NCI-H146 treated with DMSO at 0.1 percent for 48 hours (cell line): ENCODE measurements around the gene PRDM13.

Experiments used
- DNase-seq: peaks from one replicate; lab custom pipeline; 2025; ENCODE audit not compliant: unreplicated experiment; lab: John Stamatoyannopoulos, UW

PRDM13 gene

DNA sequence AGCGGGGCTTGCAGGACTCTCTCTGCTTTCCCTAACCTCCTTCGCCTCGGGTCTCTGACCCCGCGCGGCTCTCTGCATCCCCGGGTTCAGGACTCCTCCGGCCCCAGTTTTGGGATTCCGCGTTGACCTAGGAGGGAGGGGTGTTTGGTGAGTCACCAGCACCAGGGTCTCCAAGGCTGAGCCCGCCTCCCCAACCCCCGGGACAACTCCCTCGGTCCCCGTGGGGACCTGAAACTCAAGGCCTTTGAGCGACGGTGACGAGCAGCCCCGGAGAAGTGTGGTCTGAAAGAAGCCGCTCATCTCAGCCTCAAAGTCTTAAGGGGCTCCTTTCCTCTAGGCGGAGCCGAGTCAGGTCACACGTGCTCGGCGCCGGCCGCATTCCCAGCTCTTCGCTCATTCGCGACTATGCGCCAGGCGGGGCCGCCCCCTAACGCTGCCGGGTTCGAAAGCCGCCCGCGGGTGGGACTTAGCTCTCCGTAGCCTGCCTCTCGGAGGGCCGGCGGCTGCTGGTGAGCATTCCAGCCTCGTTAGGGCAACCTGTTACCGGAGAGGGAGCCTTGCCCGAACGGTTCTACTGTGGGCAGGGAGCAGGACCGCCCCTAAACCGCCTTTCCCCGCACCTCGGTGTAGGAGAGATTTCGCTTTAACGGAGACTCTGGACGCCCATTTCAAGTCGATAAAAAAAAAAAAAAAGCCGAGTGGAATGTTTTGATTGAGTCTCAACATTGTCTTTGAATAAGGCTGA is 3.0 kb upstream of the PRDM13 start:
- no peak for DNase-seq

DNA sequence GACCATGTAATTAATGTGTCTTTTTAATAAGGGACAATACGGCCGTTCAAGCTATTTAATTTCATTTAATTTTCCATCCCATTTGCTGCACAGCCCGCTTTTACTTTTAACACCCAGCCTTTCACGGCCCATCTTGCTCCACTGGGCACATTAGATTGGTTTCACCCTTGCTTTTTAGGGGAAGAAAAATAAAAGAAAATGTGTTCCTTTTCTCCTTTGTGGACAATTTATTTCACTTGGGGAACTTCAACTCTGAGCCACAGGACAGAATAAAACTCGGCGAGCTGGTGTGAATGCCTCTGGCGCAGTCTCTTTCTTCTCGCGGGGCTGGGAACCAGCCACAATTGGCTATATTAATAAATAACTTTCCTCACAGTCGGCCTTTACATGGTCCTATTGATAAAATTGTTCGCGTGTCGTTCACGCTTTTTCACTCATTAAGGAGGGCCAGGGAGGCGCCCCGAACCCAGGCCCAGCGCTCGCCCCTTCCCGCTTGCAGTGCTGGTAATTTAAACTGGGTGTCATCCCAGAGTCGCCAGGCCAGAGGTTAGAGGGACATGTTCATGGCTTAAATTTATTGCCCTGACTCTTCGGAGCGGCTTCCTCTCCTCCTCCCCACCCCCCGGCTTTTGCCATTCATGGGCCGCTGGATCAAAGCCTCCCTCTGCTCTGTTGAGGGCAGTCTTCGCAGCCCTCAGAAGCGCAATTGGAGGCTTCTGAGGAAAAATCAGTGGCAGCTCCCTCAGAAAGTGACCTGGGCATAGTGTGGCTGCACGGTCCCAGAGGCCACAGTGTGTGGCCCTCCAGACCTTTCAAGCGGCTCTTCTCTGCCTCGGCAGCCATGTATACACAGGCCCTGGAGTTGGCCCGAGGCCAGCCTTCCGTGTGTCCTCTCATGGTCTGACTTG is 2.2 kb upstream of the PRDM13 start:
- no peak for DNase-seq

DNA sequence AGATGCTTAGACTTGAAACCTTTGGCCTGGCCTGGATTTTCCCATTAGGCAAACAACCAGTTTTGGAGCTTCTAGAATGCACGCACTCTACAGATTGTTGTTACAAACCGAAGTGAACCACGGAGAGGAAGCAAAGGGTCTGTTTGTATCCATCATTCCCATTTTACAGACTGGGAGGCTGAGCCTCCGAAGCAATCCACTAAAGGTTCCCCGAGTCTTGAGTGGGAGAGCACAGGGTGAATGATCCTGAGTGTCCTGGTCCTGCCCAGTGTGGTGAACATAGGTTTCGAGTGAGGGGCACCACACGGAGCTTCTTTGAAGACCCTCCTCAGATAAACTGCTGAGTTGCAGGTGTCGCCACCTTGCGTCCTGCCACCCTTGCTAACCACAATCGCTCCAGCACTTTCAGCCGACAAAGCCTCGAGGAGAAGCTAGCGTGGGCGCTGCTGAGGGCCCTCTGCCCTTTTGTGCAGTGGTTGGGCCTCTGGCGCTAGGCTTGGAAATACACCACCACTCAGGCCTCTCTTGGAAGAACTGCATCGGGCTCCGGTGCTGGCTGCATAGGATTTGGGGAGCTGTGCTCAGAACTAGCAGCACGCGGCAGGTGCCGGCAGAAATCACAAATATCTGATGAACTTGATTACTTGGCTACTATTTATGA is 1.4 kb upstream of the PRDM13 start:
- DNase-seq = no peak

DNA sequence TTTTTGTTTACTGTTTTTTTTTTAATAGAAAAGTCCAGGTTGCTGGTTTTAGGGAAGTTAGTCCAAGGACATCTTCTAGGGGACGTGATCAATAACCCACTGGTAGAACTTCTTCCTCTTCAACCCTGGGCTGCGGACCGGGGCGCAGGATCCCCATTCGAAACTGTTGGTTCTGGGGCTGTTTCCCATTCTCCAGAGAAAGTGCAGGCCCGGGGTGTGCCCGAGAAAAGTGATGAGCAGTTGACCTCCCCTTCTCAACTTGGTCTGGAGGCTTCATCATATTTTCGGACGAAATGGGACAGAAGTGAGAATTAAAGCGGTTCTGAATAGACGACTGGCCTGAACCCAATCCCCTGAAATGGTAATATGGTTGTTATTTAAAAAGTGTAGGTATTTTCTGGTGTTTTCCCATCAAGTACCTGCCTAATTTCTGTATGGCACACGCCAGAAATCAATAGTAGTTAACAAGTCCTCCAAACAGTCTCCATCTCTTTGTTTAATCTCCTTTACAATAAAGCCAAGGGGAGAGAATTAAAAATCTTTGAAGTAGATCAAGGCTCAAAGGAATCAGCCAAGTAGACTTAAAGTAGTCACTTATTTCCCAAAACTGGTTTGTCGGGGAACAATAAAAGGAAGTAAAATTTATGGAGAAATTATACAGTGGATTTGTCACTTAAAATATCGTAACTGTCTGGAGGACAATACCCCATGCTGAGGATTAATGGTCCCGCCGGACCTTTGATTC is 550 bp upstream of the PRDM13 start:
- no peak for DNase-seq

DNA sequence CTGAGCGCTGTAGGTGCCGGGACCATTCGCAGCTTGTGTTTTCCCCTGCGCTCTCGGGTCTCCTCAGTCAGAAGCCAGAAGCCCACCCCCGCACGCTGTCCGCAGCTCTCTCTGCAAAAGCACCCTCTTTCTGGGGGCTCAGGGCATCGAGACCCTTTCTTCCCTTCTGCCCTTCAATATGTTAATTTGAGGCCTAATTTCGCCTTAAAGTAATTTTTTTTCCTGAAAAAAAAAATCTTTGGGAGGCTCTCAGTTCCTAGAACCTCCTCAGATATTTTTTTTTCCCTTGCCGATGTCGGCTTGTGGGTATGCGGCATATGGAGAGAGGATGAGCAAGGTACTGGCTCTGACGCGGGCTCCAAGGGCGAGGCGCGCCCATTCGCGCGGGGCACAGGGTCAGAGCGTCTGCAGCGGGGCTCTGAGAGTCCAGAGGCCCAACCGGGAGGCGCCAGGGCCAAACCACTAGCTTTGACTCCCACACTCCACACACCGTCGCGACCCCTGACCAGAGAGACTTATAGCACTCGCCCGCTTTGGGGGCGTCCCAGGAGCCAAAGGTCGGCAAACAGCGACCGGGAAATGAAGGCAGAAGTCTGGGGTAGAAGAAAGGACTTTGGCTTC is 893 bp downstream of the PRDM13 start:
- DNase-seq = no peak

DNA sequence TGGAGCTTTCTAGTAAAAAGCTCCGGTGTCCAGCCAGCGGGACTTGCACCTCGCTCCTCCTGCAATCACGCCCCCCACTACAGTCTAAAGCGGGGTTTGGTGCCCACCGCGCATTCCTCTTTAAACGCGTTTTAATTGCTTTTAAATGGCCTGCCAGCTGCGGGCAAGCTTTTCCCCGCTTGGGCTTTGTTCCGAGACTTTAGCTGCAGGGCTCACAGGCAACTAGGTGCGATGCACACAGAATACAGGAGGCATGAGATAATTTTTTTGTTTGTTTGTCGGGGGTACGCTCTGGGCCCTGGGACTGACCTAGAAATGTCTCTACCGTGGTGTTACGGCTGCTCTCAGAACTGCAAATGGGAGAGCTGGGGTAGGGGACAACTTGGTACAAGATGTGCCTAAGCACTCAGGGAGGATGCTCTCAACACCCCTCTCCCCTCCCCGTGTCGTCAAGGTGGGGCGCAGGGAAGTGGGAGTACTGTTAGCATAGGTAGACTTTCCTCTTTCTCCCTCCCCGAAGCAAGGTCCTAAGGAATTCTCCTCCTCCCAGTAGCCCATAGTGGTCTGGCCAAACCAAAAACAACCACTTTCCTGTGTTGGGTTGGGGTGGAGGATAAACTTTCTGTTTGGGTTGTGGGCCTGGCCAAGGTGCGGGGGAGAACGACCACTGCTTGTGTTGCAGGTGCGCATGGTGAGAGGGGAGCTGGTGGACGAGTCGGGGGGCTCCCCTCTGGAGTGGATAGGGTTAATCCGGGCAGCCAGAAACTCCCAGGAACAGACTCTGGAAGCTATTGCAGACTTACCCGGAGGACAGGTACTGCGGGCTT is 1.6 kb downstream of the PRDM13 start:
- DNase-seq = no peak

DNA sequence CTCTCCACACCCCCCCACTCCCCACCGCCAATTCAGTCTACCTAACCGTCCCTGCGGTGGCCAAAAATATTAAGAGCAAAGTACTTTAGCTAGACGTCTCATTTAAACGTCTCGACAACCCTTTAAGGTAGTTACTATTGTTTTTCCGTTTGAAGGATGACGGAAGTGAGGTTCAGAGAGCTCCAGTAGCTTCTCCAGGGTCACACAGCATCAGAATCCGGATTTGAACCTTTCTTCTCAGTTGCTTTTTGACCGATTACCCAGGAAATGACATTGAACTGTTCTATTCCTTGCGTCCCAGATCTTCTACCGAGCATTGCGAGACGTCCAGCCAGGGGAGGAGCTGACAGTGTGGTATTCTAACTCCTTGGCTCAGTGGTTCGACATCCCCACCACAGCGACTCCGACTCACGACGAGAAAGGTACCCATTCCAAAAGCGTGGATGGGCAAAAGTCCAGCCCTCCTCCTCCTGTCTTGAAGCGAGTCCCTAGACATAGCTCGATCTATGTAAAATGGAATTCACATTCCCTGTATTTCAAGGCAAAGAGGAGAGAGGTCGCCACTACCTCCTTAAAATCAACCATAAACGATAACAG is 2.4 kb downstream of the PRDM13 start:
- no peak for DNase-seq

DNA sequence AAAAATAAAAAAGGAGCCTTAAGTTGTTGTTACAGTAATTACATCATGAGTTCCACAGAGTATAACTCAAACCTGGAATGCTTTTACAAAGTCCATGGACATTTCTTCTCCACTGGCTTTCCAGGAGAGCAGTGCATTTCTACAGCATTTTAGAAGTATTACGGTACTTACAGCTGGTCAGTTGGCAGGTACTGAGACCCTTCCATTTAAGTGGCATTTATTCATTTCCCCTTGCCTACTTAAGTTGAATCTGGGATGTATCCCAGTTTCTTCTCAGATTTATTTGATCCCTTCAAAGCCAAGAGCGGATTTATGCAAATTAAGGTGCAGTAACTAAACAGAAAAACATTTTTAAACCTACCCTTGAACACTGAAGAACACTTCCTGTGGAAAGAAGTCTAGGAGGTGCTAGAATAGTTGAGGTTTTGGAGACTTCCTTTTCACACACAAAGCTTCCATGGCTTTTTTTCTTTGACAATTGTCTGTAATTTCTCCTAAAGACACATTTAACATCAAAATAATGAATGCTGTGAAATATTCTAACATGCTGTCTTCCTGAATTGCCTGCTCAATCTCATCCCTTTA is 3.4 kb downstream of the PRDM13 start:
- DNase-seq = no peak

DNA sequence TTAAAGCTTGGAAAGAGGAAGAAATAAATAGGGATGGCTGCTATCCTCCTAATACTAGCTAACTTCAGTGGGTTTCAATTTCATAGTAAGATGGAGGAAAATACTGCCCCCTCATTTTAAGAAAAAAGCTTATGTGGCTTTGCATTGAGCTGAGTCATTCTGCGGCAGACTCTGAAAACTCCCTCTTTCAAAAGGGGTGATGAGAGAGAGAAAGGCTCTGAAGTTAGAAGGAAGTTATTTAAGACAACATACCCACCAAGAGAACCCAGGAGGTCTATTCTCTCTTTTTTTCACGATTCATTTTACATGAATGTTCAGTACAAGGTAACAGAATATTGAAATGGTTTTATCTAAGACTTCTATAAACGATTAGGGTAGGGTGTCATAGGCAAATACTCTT is 4.5 kb downstream of the PRDM13 start:
- DNase-seq = no peak

DNA sequence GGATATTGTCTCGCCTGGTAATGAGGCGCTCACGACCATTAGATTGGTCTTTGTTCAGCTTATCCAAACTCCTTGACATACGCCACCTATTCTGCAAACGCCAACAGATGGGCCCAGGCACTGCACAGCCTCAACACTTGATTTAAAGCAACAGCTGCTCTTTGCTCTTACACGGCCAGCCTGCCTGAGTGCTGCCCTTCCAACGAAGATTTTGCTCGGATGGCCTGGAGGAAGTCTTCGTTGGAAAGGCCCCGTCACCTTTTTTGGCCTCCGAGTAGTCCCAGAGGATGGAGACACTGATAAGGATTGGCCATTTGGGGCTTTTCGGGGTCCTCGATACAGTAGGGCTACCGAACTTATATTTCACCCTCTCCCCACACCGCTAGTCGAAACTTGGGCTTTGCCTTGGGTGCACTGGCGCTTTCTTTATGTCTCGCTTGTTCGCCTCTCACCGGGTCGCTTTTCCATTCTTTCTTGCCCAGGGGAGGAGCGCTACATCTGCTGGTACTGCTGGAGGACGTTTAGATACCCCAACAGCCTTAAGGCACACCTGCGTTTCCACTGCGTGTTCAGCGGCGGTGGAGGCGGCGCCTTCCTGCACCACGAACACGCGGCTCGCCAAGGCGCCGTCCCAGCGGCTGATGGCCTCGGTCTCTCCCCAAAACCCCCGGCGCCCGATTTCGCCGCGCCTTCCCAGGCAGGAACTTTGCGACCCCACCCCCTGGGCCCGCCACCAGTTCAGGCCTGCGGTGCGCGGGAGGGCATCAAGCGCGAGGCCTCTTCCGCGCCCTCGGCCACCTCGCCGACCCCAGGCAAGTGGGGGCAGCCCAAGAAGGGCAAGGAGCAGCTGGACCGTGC is 6.1 kb downstream of the PRDM13 start:
- DNase-seq = no peak

DNA sequence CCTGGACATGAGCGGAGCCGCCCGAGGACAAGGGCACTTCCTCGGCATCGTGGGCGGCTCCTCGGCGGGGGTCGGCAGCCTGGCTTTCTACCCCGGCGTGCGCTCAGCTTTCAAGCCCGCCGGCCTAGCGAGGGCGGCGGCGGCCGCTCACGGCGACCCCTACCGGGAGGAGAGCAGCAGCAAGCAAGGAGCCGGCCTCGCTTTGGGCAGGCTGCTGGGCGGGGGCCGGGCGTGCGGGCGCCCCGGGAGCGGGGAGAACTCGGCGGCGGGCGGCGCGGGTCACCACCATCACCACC is 6.7 kb downstream of the PRDM13 start:
- DNase-seq = no peak

DNA sequence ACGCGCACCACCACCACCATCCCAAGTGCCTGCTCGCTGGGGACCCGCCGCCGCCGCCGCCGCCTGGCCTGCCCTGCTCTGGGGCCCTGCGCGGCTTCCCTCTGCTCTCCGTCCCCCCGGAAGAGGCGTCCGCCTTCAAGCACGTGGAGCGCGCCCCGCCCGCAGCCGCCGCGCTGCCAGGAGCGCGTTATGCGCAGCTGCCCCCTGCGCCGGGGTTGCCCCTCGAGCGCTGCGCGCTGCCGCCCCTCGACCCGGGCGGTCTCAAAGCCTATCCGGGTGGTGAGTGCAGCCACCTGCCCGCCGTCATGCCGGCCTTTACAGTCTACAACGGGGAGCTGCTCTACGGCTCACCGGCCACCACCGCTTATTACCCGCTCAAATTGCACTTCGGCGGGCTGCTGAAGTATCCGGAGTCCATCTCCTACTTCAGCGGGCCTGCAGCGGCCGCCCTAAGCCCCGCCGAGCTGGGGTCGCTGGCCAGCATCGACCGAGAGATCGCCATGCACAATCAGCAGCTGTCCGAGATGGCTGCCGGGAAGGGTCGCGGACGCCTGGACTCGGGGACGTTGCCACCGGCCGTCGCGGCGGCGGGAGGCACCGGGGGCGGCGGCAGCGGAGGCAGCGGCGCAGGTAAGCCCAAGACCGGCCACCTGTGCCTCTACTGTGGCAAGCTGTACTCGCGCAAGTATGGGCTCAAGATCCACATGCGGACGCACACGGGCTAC is 7.2 kb downstream of the PRDM13 start:
- DNase-seq = no peak

DNA sequence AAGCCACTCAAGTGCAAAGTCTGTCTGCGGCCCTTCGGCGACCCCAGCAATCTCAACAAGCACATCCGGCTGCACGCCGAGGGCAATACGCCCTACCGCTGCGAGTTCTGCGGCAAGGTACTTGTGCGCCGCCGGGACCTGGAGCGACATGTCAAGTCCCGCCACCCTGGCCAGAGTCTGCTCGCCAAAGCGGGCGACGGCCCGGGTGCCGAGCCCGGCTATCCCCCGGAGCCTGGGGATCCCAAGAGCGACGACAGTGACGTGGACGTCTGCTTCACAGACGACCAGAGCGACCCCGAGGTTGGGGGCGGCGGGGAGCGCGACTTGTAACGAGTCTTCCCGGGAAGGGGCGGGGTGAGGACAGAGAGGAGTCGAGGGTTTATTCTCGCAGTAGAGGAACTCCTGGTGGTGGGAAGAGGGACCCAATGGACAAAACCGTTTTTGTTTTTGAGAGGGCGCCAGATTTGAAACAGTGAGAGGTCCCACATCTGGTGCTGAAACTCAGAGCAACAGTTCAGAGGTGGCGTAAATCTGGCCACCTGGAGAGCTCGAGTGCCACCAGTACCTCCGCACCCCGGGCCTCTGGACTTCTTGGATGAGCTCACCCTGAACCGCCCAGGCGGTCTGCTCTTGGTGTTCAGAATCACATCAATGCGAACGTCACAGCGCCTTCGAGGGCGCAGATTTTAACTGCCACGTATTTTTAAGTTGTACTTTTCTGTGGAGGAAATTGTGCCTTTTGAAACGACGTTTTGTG is 8.0 kb downstream of the PRDM13 start:
- DNase-seq = no peak

DNA sequence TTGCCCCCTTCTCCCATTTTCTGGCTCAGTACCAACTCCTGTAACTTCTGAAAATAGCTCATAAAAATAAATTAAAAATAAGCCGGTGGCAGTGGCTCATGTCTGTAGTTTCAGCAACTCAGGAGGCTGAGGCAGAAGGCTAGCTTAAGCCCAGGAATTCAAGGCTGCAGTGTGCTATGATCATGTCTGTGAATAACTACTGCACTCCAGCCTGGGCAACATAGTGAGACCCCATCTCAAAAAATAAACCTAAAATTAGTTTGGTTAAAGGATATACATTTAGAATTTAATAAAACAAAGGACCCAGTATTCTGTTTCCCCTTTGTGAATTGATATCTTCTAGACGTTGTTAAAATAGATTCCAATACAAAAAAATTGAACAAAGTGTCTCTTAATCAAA is 10.5 kb downstream of the PRDM13 start:
- DNase-seq = no peak

DNA sequence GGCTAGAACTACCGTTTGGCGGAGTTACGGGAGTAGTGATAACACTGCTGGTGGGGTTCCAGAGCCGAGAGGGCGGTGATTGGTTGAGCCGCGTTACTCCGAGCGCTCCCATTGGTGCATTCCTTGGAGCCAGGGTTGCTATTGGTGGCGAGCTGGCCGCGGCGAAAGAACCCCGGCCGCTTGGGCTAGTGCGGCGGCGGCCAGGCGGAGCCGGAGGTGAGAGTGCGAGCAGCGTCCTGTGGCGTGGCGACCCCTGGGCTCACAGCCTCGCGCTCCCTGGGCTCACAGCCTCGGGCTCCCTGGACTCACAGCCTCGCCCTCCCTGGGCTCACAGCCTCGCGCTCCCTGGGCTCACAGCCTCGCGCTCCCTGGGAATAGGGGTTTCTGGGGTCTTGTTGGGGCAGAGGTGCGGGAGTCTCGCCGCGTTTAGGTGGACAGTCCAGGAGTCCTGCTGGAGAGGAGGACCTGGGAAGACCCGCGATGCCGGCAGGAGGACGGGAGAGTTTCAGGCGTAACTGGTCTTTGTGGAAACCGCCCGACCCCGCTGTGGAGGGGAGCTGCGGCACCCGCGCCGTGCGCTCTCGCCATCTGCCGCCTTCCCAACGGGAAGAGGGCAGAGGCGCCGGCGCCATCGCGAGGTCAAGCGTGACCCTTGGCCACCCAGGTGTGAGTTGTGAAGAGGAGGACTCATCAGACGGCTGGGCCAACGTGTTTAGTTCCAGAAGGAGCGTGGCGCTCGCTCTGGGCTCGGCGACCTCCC is 12.2 kb downstream of the PRDM13 start:
- DNase-seq = no peak

DNA sequence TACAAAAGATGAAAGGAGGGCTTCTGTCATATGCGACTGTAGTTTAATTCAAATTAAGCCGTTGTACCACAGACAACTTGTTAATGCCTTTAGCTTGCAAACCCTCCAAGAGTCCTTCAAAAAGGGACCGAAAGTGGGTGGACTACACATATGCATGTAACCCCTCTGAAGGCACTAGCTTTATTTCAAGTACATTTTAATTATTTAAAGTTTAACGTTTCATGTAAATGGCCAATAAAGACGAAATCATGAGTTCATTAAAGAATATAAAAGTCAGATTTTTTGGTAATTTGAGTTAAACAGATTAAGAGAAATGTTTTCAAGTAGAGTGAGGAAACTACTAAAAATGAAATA is 12.8 kb downstream of the PRDM13 start:
- no peak for DNase-seq
